A673 (cell line): ENCODE results near the gene VPS13D.

Source experiments
- EZH2 ChIP-seq: fragments of 200-600 bp; sonication (generic); IDR thresholded peaks from 2 replicates; pipeline ENCODE4 v1.6.1; 2017; ENCODE audit warnings: borderline replicate concordance, low read depth, mild to moderate bottlenecking, mixed read lengths, antibody characterized with exemption, low read length; ENCODE audit not compliant: poor library complexity, severe bottlenecking
- TF ChIP-seq, protein P1 (sequence below): fragments of 300-800, 200-600 bp; sonication (generic); conservative IDR thresholded peaks from 2 replicates; pipeline ENCODE4 v1.5.1; 2017; ENCODE audit warnings: low read depth, mild to moderate bottlenecking, antibody characterized with exemption, low read length, moderate library complexity, mixed read lengths

DNA sequence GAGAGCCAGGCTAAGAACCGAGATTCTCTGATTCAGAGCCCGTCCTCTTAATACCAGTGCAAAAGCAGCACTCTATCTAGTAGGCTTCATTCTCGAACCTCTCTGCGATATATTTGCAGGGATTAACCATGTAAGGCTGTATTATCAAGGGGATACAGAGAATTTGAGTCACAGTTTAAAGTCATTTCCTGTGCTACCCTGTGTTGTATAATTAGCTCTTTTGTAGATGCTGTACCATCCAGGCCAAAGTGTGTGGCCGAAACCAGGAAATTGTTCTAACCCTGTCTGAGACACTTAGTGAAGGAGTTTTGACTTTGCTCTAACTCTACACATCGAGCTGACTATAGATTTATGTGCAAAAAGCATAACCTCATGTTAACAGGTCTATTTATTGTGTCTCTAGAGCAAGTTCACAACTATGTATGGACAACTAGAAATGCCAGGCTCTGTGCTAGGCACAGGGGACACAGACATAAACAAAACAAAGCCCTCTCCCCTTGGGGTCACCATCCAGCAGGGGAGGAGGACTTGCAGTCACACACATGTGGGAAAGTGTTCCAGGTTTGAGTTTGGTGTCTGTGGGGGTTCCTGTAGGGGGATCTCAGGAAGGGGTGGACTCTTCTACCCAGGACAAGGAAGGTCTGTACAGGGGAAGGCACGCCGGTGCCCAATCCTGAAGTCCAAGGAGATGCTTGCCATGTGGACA is 206.0 kb downstream of the VPS13D start:
- TF ChIP-seq EZH2, result no peak
- TF ChIP-seq, protein P1, sequence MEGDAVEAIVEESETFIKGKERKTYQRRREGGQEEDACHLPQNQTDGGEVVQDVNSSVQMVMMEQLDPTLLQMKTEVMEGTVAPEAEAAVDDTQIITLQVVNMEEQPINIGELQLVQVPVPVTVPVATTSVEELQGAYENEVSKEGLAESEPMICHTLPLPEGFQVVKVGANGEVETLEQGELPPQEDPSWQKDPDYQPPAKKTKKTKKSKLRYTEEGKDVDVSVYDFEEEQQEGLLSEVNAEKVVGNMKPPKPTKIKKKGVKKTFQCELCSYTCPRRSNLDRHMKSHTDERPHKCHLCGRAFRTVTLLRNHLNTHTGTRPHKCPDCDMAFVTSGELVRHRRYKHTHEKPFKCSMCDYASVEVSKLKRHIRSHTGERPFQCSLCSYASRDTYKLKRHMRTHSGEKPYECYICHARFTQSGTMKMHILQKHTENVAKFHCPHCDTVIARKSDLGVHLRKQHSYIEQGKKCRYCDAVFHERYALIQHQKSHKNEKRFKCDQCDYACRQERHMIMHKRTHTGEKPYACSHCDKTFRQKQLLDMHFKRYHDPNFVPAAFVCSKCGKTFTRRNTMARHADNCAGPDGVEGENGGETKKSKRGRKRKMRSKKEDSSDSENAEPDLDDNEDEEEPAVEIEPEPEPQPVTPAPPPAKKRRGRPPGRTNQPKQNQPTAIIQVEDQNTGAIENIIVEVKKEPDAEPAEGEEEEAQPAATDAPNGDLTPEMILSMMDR, result no peak
